HepG2 (cell line): ENCODE data around the gene OR8J1. TPM values are rescaled to one million over a fixed set of nuclear protein-coding genes. Genes with fewer than 3 reads are reported as not detected.

Source experiments
- ATAC-seq: fragments of 200-7000 bp; cut with Tn5 transposase; 3 replicates; pipeline ENCODE4 v1.9.1; 2020; ENCODE audit warnings: mild to moderate bottlenecking, moderate library complexity
- BruUV-seq: library from RNA; stranded (reverse); fragments of 400-500 nt; replicated peaks from 2 replicates; lab custom pipeline; 2021; lab: Mats Ljungman, UMichigan
- CTCF ChIA-PET: fragments of 300-600 bp; formaldehyde crosslinking; extraction: SDS; loops from one replicate; lab custom pipeline; 2021; ENCODE audit warnings: low total read pairs, inconsistent platforms, low intra/inter-chr PET ratio; lab: Yijun Ruan, JAX
- POLR2A ChIA-PET: fragments of 350-600 bp; sonication (Branson Sonifier 250); formaldehyde crosslinking; loops from one replicate; lab custom pipeline; 2020; ENCODE audit warnings: antibody characterized with exemption, inconsistent platforms; lab: Yijun Ruan, JAX
- DNase-seq: peaks from one replicate; pipeline ENCODE4 v3.0.0-alpha.2; 2015; ENCODE audit warnings: low spot score
- FAIRE-seq: peaks from 3 replicates; lab custom pipeline; 2011; peaks lifted over from hg19 to GRCh38; lab: Jason Lieb, UNC
- H2AFZ ChIP-seq: one replicate; pipeline ENCODE4 v1.6.1; 2011; ENCODE audit warnings: low read length, inconsistent platforms
- H3K27ac ChIP-seq: fragments of 300-600 bp; 3 replicates; pipeline ENCODE4 v1.8.0; 2011; ENCODE audit warnings: mixed run types, mild to moderate bottlenecking, mixed read lengths, low read length, inconsistent platforms; ENCODE audit not compliant: insufficient read depth; ENCODE audit errors: extremely low read length
- H3K27me3 ChIP-seq, 2 experiments: fragments of 200-600 bp in 1 of 2; 2 replicates in 1 of 2; 3 replicates in 1 of 2; pipeline versions ENCODE4 v1.6.0 to v1.8.0; 2011; ENCODE audit warnings: low read length in 2 of 2, mild to moderate bottlenecking in 2 of 2, moderate library complexity in 2 of 2, inconsistent platforms in 1 of 2; ENCODE audit not compliant: insufficient read depth in 2 of 2, control insufficient read depth in 1 of 2
- H3K36me3 ChIP-seq, 2 experiments: fragments of 200-600 bp in 1 of 2; replicated peaks in 1 of 2; 2 replicates in 1 of 2; 3 replicates in 1 of 2; pipeline versions ENCODE4 v1.5.1 to v1.8.0; 2011; ENCODE audit warnings: low read length in 2 of 2, inconsistent platforms in 1 of 2; ENCODE audit not compliant: insufficient read depth in 2 of 2, control insufficient read depth in 1 of 2
- H3K4me1 ChIP-seq: 2 replicates; pipeline ENCODE4 v1.5.1; 2012; ENCODE audit warnings: low read length, inconsistent platforms; ENCODE audit not compliant: insufficient read depth
- H3K4me2 ChIP-seq: 2 replicates; pipeline ENCODE4 v1.6.0; 2011; ENCODE audit warnings: low read depth, low read length, inconsistent platforms
- H3K4me3 ChIP-seq, 3 experiments: fragments of 200-600 bp in 1 of 3; sonication (generic), shearing (Covaris generic) in 1 of 3; replicated peaks in 1 of 3; 2 replicates each; pipeline ENCODE4 v1.5.1; 2011 to 2016; ENCODE audit warnings: low read length in 3 of 3, inconsistent platforms in 2 of 3, low read depth in 2 of 3, mild to moderate bottlenecking in 2 of 3, control low read depth in 1 of 3, mixed read lengths in 1 of 3; ENCODE audit not compliant: insufficient read depth in 1 of 3
- H3K79me2 ChIP-seq: one replicate; pipeline ENCODE4 v1.6.1; 2011; ENCODE audit warnings: low read length, inconsistent platforms; ENCODE audit not compliant: insufficient read depth
- H3K9ac ChIP-seq: 2 replicates; pipeline ENCODE4 v1.6.0; 2011; ENCODE audit warnings: mild to moderate bottlenecking, low read depth, low read length, inconsistent platforms; ENCODE audit not compliant: insufficient read depth
- H3K9me3 ChIP-seq: 2 replicates; pipeline ENCODE4 v1.5.1; 2012; ENCODE audit warnings: mild to moderate bottlenecking, low read length
- H4K20me1 ChIP-seq: 2 replicates; pipeline ENCODE4 v1.6.0; 2011; ENCODE audit warnings: inconsistent platforms, mild to moderate bottlenecking, low read length, moderate library complexity; ENCODE audit not compliant: insufficient read depth
- AKAP8 ChIP-seq: sonication (generic); formaldehyde crosslinking; IDR thresholded peaks from 2 replicates; pipeline ENCODE4 v1.5.1; 2020; ENCODE audit warnings: mild to moderate bottlenecking, missing genetic modification reagents
- EED ChIP-seq: sonication (generic); formaldehyde crosslinking; IDR thresholded peaks from 2 replicates; pipeline ENCODE4 v1.5.0; 2020; ENCODE audit warnings: mild to moderate bottlenecking, missing genetic modification reagents
- FOSL2 ChIP-seq: sonication (generic); formaldehyde crosslinking; IDR thresholded peaks from 2 replicates; pipeline ENCODE4 v1.4.0; 2020; ENCODE audit warnings: missing genetic modification reagents
- GABPA ChIP-seq, 2 experiments: IDR thresholded peaks; 2 replicates each; pipeline ENCODE4 v1.6.1; 2011 to 2016; ENCODE audit warnings: low read depth in 2 of 2, low read length in 1 of 2, missing biosample characterization in 1 of 2, missing genetic modification characterization in 1 of 2
- GTF3A ChIP-seq: sonication (generic); formaldehyde crosslinking; conservative IDR thresholded peaks from 2 replicates; pipeline ENCODE4 v1.4.0; 2020; ENCODE audit warnings: mild to moderate bottlenecking, missing genetic modification reagents
- KLF12 ChIP-seq: sonication (generic); formaldehyde crosslinking; IDR thresholded peaks from 2 replicates; pipeline ENCODE4 v1.4.0; 2020; ENCODE audit warnings: missing genetic modification reagents, borderline replicate concordance
- ONECUT2 ChIP-seq: sonication (generic); formaldehyde crosslinking; IDR thresholded peaks from 2 replicates; pipeline ENCODE4 v1.4.0; 2020; ENCODE audit warnings: missing genetic modification reagents
- SIX4 ChIP-seq: sonication (generic); formaldehyde crosslinking; IDR thresholded peaks from 2 replicates; pipeline ENCODE4 v1.4.0; 2020; ENCODE audit warnings: missing genetic modification reagents
- TBL1XR1 ChIP-seq: fragments of 150-350 bp; IDR thresholded peaks from 2 replicates; pipeline ENCODE4 v1.6.1; 2014; ENCODE audit warnings: borderline replicate concordance, low read length; ENCODE audit not compliant: partially characterized antibody
- TCF12 ChIP-seq, 2 experiments: fragments of 450-650 bp in 1 of 2; sonication (generic) in 1 of 2; formaldehyde crosslinking in 1 of 2; IDR thresholded peaks; 2 replicates each; pipeline versions ENCODE4 v1.6.1 to v1.8.0; 2017 to 2022; ENCODE audit warnings: antibody characterized with exemption in 1 of 2, mild to moderate bottlenecking in 1 of 2, missing genetic modification reagents in 1 of 2, moderate library complexity in 1 of 2
- WGBS: methylation state at CpG from one replicate; pipeline ENCODE4 v1.1.6; 2017; ENCODE audit warnings: low lambda C conversion rate; 5-methylcytosine and 5-hydroxymethylcytosine counted together
- in situ Hi-C: cut with HindIII; loops from 2 replicates; pipeline ENCODE4 v1.10.0; 2017; ENCODE audit warnings: low pct_unique_long_range_greater_than_20kb; ENCODE audit not compliant: extremely low pct_ligation_motif_present
- intact Hi-C: fragments of 100-400 bp; cut with micrococcal nuclease; formaldehyde crosslinking; loops from one replicate; pipeline ENCODE4 v1.10.0; 2022; ENCODE audit not compliant: unreplicated experiment
- polyA plus RNA-seq, 8 experiments: library from polyadenylated mRNA; depleted of rRNA in 3 of 8; stranded (reverse) in 7 of 8; unstranded in 1 of 8; fragments of >200 nt; fragmentation: Illumina TruSeq in 4 of 8; extraction: Trizol in 4 of 8; gene quantifications; 2 replicates each; pipeline versions ENCODE4 v1.2.1 to v1.2.3, GENCODE V29; 2011 to 2016; ENCODE audit warnings: low read depth in 4 of 8, missing spikeins in 1 of 8, mixed read lengths in 1 of 8; ENCODE audit not compliant: insufficient read depth in 1 of 8
- total RNA-seq, 5 experiments: library from RNA; depleted of rRNA; stranded (reverse); fragments of >200 nt; fragmentation: Illumina TruSeq; extraction: Trizol; gene quantifications; 2 replicates each; pipeline ENCODE4 v1.2.3, GENCODE V29; 2016; ENCODE audit warnings: low read depth in 1 of 5
- TF ChIP-seq, protein P1 (sequence below): sonication (generic); formaldehyde crosslinking; IDR thresholded peaks from 2 replicates; pipeline ENCODE4; 2020; ENCODE audit warnings: missing genetic modification reagents, mild to moderate bottlenecking, borderline replicate concordance
- TF ChIP-seq, protein P2 (sequence below): IDR thresholded peaks from 2 replicates; pipeline ENCODE4 v1.6.1; 2016
- TF ChIP-seq, protein P3 (sequence below): sonication (generic); formaldehyde crosslinking; IDR thresholded peaks from 2 replicates; pipeline ENCODE4 v1.5.1; 2020; ENCODE audit warnings: missing genetic modification reagents, mild to moderate bottlenecking, borderline replicate concordance
- TF ChIP-seq, protein P4 (sequence below): sonication (generic); formaldehyde crosslinking; IDR thresholded peaks from 2 replicates; pipeline ENCODE4 v1.4.0; 2020; ENCODE audit warnings: missing genetic modification reagents, borderline replicate concordance
- TF ChIP-seq, protein P5 (sequence below): sonication (generic); formaldehyde crosslinking; IDR thresholded peaks from 2 replicates; pipeline ENCODE4 v1.8.0; 2023; ENCODE audit warnings: mild to moderate bottlenecking, missing genetic modification reagents

OR8J1 gene
- total and polyA plus RNA-seq, 2 of the 13 experiments (the other 11 are each of a cell fraction or from before 2014, with no cell fraction given) = not detected

DNA sequence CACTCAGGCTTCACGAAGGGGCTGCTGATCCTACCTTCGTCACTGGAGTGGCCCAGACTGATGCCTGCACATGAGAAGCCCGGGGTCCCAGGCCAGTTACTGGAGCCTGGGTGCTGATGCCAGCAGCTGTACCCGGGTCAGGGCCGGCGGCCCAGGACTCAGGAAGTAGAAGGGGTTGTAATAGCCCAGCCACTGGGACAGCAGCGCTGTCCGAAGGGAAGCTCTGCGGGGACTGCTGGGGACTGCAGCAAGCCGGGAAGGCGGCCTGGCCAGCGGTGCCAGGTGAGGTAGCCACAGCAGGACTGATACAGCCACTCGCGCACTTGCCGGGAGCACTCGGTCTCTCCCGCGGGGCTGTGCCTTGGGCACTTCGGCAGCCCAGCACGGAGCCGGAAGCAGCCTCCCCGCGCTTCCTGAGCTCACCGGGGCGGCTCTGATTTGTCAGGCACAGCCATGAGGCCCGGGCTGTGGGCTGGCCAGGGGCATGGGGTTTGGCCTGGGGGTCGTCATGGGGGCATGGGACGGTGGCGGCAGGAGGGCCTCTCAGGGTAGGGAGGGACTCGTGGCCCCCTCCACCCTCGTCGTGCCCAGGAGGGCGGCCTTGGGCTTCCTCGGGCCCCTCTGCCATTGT is 22.1 kb upstream of the OR8J1 start (continued):
- no peak for TF ChIP-seq TBL1XR1

DNA sequence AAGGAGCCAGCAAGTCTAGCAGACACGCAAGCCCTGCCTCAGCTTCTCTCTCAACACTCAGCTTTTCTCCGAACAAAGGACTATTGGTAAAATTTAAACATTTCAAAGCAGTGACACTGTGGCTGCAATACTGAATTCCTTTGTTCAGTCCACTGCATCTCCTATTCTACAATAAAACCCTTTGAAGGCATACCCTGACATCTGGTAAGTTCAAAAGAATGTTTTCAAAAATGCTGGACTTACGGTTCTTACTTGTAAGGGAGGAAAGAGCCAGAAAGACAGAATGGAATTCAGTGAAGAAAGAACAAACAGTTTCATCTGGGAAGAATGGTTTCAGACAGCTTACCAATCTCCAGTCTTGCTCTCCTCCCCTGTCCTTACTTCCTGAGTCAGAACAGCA is 20.9 kb upstream of the OR8J1 start:
- no peaks in the 10 kb centered on the region for H3K4me1 ChIP-seq
- ChIA-PET POLR2A (no interaction called here), CTCF (no interaction called here)
- in situ Hi-C loops = no loop called here
- WGBS = 24% methylated on average over 3 of the region's 3 CpGs
- H3K4me2 ChIP-seq = no peak overlapping the region
- no peak overlapping the region for H3K9ac ChIP-seq
- peaks cover 24% of the 10 kb centered on the region for H3K9me3 ChIP-seq
- H3K79me2 ChIP-seq = no peaks in the 10 kb centered on the region
- intact Hi-C loops = no loop called here
- ATAC-seq = no peak
- H2AFZ ChIP-seq = no peak overlapping the region
- no TSS peak for BruUV-seq
- no peak for DNase-seq
- H3K27ac ChIP-seq = no peak overlapping the region
- no peaks in the 10 kb centered on the region for H3K27me3 ChIP-seq
- H3K36me3 ChIP-seq = no peaks in the 10 kb centered on the region
- no peak for FAIRE-seq
- no peaks in the 10 kb centered on the region for H4K20me1 ChIP-seq
- H3K4me3 ChIP-seq = no peak overlapping the region
- TF ChIP-seq, protein P1, sequence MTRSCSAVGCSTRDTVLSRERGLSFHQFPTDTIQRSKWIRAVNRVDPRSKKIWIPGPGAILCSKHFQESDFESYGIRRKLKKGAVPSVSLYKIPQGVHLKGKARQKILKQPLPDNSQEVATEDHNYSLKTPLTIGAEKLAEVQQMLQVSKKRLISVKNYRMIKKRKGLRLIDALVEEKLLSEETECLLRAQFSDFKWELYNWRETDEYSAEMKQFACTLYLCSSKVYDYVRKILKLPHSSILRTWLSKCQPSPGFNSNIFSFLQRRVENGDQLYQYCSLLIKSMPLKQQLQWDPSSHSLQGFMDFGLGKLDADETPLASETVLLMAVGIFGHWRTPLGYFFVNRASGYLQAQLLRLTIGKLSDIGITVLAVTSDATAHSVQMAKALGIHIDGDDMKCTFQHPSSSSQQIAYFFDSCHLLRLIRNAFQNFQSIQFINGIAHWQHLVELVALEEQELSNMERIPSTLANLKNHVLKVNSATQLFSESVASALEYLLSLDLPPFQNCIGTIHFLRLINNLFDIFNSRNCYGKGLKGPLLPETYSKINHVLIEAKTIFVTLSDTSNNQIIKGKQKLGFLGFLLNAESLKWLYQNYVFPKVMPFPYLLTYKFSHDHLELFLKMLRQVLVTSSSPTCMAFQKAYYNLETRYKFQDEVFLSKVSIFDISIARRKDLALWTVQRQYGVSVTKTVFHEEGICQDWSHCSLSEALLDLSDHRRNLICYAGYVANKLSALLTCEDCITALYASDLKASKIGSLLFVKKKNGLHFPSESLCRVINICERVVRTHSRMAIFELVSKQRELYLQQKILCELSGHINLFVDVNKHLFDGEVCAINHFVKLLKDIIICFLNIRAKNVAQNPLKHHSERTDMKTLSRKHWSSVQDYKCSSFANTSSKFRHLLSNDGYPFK = no peak
- TF ChIP-seq FOSL2 (CRISPR knock-in tag) (no peak), KLF12 (CRISPR knock-in tag) (no peak), GABPA (IDR thresholded peaks at IDR 0.05; ENCODE audit: low read depth, low read length) (no peak), GABPA (CRISPR knock-in tag; IDR thresholded peaks at IDR 0.05; ENCODE audit: low read depth) (no peak), TCF12 (IDR thresholded peaks at IDR 0.05) (no peak), TCF12 (CRISPR knock-in tag; IDR thresholded peaks at IDR 0.05) (no peak), SIX4 (CRISPR knock-in tag) (no peak), GTF3A (CRISPR knock-in tag) (no peak), EED (CRISPR knock-in tag) (no peak), ONECUT2 (CRISPR knock-in tag) (no peak), AKAP8 (no peak)
- TF ChIP-seq, protein P2, sequence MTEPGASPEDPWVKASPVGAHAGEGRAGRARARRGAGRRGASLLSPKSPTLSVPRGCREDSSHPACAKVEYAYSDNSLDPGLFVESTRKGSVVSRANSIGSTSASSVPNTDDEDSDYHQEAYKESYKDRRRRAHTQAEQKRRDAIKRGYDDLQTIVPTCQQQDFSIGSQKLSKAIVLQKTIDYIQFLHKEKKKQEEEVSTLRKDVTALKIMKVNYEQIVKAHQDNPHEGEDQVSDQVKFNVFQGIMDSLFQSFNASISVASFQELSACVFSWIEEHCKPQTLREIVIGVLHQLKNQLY (CRISPR knock-in tag) = no peak
- TF ChIP-seq, protein P3, sequence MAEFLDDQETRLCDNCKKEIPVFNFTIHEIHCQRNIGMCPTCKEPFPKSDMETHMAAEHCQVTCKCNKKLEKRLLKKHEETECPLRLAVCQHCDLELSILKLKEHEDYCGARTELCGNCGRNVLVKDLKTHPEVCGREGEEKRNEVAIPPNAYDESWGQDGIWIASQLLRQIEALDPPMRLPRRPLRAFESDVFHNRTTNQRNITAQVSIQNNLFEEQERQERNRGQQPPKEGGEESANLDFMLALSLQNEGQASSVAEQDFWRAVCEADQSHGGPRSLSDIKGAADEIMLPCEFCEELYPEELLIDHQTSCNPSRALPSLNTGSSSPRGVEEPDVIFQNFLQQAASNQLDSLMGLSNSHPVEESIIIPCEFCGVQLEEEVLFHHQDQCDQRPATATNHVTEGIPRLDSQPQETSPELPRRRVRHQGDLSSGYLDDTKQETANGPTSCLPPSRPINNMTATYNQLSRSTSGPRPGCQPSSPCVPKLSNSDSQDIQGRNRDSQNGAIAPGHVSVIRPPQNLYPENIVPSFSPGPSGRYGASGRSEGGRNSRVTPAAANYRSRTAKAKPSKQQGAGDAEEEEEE (CRISPR knock-in tag) = no peak
- TF ChIP-seq, protein P4, sequence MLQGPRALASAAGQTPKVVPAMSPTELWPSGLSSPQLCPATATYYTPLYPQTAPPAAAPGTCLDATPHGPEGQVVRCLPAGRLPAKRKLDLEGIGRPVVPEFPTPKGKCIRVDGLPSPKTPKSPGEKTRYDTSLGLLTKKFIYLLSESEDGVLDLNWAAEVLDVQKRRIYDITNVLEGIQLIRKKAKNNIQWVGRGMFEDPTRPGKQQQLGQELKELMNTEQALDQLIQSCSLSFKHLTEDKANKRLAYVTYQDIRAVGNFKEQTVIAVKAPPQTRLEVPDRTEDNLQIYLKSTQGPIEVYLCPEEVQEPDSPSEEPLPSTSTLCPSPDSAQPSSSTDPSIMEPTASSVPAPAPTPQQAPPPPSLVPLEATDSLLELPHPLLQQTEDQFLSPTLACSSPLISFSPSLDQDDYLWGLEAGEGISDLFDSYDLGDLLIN (CRISPR knock-in tag) = no peak
- TF ChIP-seq, protein P5, sequence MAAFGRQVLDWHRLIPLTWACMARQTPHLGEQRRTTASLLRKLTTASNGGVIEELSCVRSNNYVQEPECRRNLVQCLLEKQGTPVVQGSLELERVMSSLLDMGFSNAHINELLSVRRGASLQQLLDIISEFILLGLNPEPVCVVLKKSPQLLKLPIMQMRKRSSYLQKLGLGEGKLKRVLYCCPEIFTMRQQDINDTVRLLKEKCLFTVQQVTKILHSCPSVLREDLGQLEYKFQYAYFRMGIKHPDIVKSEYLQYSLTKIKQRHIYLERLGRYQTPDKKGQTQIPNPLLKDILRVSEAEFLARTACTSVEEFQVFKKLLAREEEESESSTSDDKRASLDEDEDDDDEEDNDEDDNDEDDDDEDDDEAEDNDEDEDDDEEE (CRISPR knock-in tag) = no peak
